C4-2B (cell line): Measurements from ENCODE around the gene ITPKB.

Experiments used
- CTCF ChIP-seq: fragments of 450-650 bp; conservative IDR thresholded peaks from 2 replicates; pipeline ENCODE4 v1.5.1; 2017; ENCODE audit warnings: mild to moderate bottlenecking
- ZFX ChIP-seq: fragments of 450-650 bp; IDR thresholded peaks from 2 replicates; pipeline ENCODE4 v1.6.1; 2017

- no peak for TF ChIP-seq CTCF
- no peak for TF ChIP-seq ZFX
These were observed 26.9 kb downstream of the ITPKB start for GRCh38 chr1:226711976-226712741.
